HG02970 (cell line): ENCODE results near the gene CEMIP.

Experiments
- ATAC-seq: cut with Tn5 transposase; IDR thresholded peaks from one replicate; pipeline ENCODE4 v1.9.1; 2021; ENCODE audit warnings: mild to moderate bottlenecking, moderate library complexity, moderate number of reproducible peaks; ENCODE audit not compliant: unreplicated experiment, low FRiP score

Gene CEMIP

GRCh38 chr15:80778964-80779657, at the start of gene CEMIP:
TSS of gene CEMIP (plus strand) at chr15:80779370. CDS start at chr15:80873880, 94,510 bp downstream.
- ATAC-seq, result no peak

GRCh38 chr15:80730387-80730786, 48.8 kb upstream of the CEMIP start:
- ATAC-seq, result no peak

- no peak for ATAC-seq
These were observed 48.2 kb upstream of the CEMIP start for GRCh38 chr15:80730926-80731325.

GRCh38 chr15:80732167-80732566, 47.0 kb upstream of the CEMIP start:
- ATAC-seq, result no peak

GRCh38 chr15:80732818-80733217, 46.4 kb upstream of the CEMIP start:
- no peak for ATAC-seq

GRCh38 chr15:80733460-80733859, 45.7 kb upstream of the CEMIP start:
- ATAC-seq, result no peak

GRCh38 chr15:80735344-80735743, 43.8 kb upstream of the CEMIP start:
- ATAC-seq, result no peak

- ATAC-seq, result no peak
These were observed 42.6 kb upstream of the CEMIP start for GRCh38 chr15:80736560-80736959.

GRCh38 chr15:80739919-80740318, 39.3 kb upstream of the CEMIP start:
- ATAC-seq, result no peak

GRCh38 chr15:80742081-80742480, 37.1 kb upstream of the CEMIP start:
- ATAC-seq, result no peak

- ATAC-seq, result no peak
These were observed 35.9 kb upstream of the CEMIP start for GRCh38 chr15:80743189-80743833.

- ATAC-seq, result no peak
These were observed 34.8 kb upstream of the CEMIP start for GRCh38 chr15:80744415-80744814.

- no peak for ATAC-seq
These were observed 34.3 kb upstream of the CEMIP start for GRCh38 chr15:80744826-80745225.

- no peak for ATAC-seq
These were observed 33.3 kb upstream of the CEMIP start for GRCh38 chr15:80745888-80746287.

- no peak for ATAC-seq
These were observed 31.7 kb upstream of the CEMIP start for GRCh38 chr15:80747317-80748053.

GRCh38 chr15:80749589-80749988, 29.6 kb upstream of the CEMIP start:
- no peak for ATAC-seq

- ATAC-seq, result no peak
These were observed 28.6 kb upstream of the CEMIP start for GRCh38 chr15:80750575-80750974.

GRCh38 chr15:80752204-80752603, 27.0 kb upstream of the CEMIP start:
- ATAC-seq, result no peak

GRCh38 chr15:80753161-80753560, 26.0 kb upstream of the CEMIP start:
- ATAC-seq, result no peak

- ATAC-seq, result no peak
These were observed 25.2 kb upstream of the CEMIP start for GRCh38 chr15:80754014-80754413.

- no peak for ATAC-seq
These were observed 23.3 kb upstream of the CEMIP start for GRCh38 chr15:80755885-80756284.
